Osteocyte (in vitro differentiated cells): Measurements from ENCODE around the gene MUC16. TPM values are rescaled to one million over a fixed set of nuclear protein-coding genes. Genes with fewer than 3 reads are reported as not detected.

Experiments used
- DNase-seq: peaks from one replicate; pipeline ENCODE4 v3.0.0; 2021; ENCODE audit warnings: mixed read lengths; ENCODE audit not compliant: unreplicated experiment; ENCODE audit errors: extremely low spot score
- H3K27ac Mint-ChIP-seq: one replicate; pipeline ENCODE4 v1.8.0; 2021; ENCODE audit warnings: mild to moderate bottlenecking, mixed read lengths; ENCODE audit not compliant: unreplicated experiment
- H3K27me3 Mint-ChIP-seq: one replicate; pipeline ENCODE4 v1.8.0; 2021; ENCODE audit warnings: mixed read lengths; ENCODE audit not compliant: unreplicated experiment
- H3K36me3 Mint-ChIP-seq: one replicate; pipeline ENCODE4 v1.8.0; 2021; ENCODE audit warnings: mixed read lengths; ENCODE audit not compliant: unreplicated experiment
- H3K4me1 Mint-ChIP-seq: one replicate; pipeline ENCODE4 v1.8.0; 2021; ENCODE audit warnings: mixed read lengths; ENCODE audit not compliant: unreplicated experiment
- H3K4me3 Mint-ChIP-seq: one replicate; pipeline ENCODE4 v1.8.0; 2021; ENCODE audit warnings: mild to moderate bottlenecking, moderate library complexity, mixed read lengths; ENCODE audit not compliant: unreplicated experiment
- H3K9me3 Mint-ChIP-seq: one replicate; pipeline ENCODE4 v1.8.0; 2021; ENCODE audit warnings: mixed read lengths; ENCODE audit not compliant: unreplicated experiment
- total RNA-seq: library from RNA; stranded (reverse); gene quantifications from 2 replicates; pipeline ENCODE4 v1.2.1, GENCODE V29; 2021
- TF ChIP-seq, protein P1 (sequence below): fragments of 200-600 bp; sonication (generic); IDR thresholded peaks from 2 replicates; pipeline ENCODE4 v1.5.0; 2021; ENCODE audit warnings: antibody characterized with exemption, mild to moderate bottlenecking, moderate library complexity

The MUC16 gene
- total RNA-seq, 1 donor from 2014 or later: not detected

DNA sequence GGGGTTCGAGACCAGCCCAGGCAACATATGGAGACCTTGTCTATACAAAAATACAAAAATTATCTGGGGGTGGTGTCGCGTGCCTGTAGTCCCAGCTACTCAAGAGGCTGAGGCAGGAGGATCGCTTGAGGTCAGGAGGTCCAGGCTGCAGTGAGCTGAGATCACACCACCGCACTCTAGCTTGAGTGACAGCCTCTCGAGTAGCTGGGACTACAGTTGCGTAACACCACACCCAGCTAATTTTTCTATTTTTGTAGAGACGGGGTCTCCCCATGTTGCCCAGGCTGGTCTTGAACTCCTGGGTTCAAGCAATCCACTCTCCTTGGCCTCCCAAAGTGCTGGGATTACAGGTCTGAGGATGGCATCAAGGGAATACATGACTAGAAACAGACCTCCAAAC is 30.8 kb upstream of the MUC16 start:
- H3K4me3 Mint-ChIP-seq: no peak overlapping the region
- no peaks in the 10 kb centered on the region for H3K4me1 Mint-ChIP-seq
- TF ChIP-seq, protein P1, sequence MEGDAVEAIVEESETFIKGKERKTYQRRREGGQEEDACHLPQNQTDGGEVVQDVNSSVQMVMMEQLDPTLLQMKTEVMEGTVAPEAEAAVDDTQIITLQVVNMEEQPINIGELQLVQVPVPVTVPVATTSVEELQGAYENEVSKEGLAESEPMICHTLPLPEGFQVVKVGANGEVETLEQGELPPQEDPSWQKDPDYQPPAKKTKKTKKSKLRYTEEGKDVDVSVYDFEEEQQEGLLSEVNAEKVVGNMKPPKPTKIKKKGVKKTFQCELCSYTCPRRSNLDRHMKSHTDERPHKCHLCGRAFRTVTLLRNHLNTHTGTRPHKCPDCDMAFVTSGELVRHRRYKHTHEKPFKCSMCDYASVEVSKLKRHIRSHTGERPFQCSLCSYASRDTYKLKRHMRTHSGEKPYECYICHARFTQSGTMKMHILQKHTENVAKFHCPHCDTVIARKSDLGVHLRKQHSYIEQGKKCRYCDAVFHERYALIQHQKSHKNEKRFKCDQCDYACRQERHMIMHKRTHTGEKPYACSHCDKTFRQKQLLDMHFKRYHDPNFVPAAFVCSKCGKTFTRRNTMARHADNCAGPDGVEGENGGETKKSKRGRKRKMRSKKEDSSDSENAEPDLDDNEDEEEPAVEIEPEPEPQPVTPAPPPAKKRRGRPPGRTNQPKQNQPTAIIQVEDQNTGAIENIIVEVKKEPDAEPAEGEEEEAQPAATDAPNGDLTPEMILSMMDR: no peak
- H3K27me3 Mint-ChIP-seq: no peaks in the 10 kb centered on the region
- DNase-seq: no peak
- H3K9me3 Mint-ChIP-seq: peaks cover 22% of the 10 kb centered on the region
- no peak overlapping the region for H3K27ac Mint-ChIP-seq
- no peaks in the 10 kb centered on the region for H3K36me3 Mint-ChIP-seq

DNA sequence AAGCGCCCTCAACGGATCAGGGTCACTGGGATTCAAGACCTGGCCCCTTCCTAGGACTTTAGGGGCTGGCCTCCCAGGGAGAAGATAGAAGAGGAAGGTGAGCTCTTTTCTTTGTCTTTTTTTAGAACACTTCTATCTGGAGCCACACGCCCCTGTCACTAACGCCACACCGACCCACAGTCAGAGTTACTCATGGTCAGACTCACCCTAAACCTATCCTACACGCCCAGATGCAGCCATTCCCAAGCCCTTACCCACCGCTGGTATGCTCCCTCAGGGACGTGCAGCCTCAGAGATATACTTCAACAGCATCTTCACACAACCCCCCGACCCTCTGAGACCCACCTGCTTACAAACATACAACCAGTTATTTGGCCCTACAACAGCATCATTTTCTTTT is 29.9 kb upstream of the MUC16 start:
- H3K9me3 Mint-ChIP-seq: peaks cover 22% of the 10 kb centered on the region
- TF ChIP-seq, protein P1: no peak
- H3K36me3 Mint-ChIP-seq: no peaks in the 10 kb centered on the region
- no peak overlapping the region for H3K27ac Mint-ChIP-seq
- no peak overlapping the region for H3K4me3 Mint-ChIP-seq
- H3K4me1 Mint-ChIP-seq: no peaks in the 10 kb centered on the region
- no peaks in the 10 kb centered on the region for H3K27me3 Mint-ChIP-seq
- DNase-seq: no peak

DNA sequence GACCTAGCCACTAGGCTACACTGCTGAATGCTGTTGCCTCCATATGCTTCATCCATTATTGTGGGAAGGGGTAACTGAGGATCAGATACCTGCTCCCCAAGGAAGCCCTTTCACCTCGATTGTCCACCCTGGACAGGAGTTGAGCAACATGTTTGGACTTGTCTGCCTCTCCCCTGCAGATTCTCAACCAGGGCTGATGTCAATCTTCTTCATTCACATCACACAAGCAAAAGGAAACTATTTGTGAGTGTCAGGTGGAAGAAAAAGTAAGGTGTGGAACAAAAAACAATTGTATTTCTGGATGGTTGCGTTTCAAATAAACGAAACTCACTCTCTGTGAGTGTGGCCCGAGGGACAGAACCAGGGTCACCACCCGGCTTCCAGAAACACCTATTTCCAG is 29.5 kb upstream of the MUC16 start:
- peaks cover 22% of the 10 kb centered on the region for H3K9me3 Mint-ChIP-seq
- DNase-seq: no peak
- H3K4me1 Mint-ChIP-seq: no peaks in the 10 kb centered on the region
- no peak overlapping the region for H3K27ac Mint-ChIP-seq
- H3K36me3 Mint-ChIP-seq: no peaks in the 10 kb centered on the region
- H3K27me3 Mint-ChIP-seq: no peaks in the 10 kb centered on the region
- no peak overlapping the region for H3K4me3 Mint-ChIP-seq
- TF ChIP-seq, protein P1: no peak

DNA sequence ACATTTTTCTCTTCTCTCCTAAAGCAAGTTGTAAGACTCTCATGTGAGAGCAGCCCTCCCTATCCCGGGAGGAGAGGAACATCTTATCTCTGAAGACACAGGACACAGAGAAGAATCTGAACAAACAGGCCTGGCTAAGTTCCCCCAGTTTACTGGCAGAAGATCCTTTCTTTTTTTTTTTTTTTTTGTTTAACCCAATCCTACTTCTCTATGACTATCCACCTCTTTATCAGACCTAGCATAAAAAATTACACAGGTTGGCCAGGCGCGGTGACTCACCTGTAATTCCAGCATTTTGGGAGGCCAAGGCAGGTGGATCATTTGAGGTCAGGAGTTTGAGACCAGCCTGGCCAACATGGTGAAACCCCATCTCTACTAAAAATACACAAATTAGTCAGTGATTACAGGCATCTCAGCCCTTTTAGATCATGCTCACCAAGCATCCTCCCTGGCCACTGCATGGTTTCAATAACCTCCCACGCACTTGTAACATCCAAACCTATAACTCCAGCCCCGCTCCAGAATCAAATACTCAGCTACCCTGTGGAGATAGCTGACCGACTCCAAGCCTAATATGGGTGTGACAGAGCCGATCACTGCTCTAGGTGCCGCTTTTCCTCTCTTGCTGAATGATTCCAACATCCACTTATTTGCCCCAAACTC is 27.3 kb upstream of the MUC16 start:
- Mint-ChIP-seq H3K36me3 (no peaks in the 10 kb centered on the region), H3K4me3 (no peak overlapping the region), H3K9me3 (peaks cover 15% of the 10 kb centered on the region), H3K27ac (no peak overlapping the region), H3K4me1 (no peaks in the 10 kb centered on the region), H3K27me3 (no peaks in the 10 kb centered on the region)
- DNase-seq: no peak
- TF ChIP-seq, protein P1: no peak

DNA sequence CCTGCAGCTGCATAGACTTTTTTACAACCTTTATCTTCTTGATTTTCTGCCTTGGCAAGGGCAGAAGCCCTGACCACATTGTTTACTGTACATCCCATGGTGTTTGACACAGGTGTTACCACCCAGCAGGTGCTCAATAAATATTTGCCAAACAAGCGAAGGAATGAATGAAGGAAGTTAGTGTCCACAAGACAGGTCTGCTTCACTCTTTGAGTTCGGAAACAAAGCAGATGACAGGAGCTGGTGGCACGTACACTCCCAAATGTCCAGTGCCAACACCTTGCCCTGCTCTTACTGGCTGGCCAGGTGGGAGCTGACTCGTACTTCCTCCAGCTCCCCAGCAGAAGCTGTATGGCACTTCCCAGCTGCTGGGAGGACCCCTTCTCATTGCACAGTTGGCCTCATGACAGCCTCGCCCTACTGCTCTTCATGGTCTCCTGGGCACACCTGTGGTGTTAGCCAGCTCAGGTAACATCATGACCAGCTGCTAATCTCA is 22.0 kb upstream of the MUC16 start:
- no peaks in the 10 kb centered on the region for H3K4me1 Mint-ChIP-seq
- TF ChIP-seq, protein P1: no peak
- no peak overlapping the region for H3K4me3 Mint-ChIP-seq
- no peak overlapping the region for H3K27ac Mint-ChIP-seq
- H3K9me3 Mint-ChIP-seq: peaks cover 13% of the 10 kb centered on the region
- no peaks in the 10 kb centered on the region for H3K27me3 Mint-ChIP-seq
- no peaks in the 10 kb centered on the region for H3K36me3 Mint-ChIP-seq
- no peak for DNase-seq
